Stimulated activated CD4-positive, alpha-beta T cell treated with anti-CD3 and anti-CD28 coated beads, Interleukin-2, amount 100 ng/mL, for 48 hours (primary cell): ENCODE data around the gene C11orf58.

ENCODE experiments used
- DNase-seq, 2 donors: peaks; one replicate each; pipeline ENCODE4 v3.0.0-alpha.2; 2020

Gene C11orf58

DNA sequence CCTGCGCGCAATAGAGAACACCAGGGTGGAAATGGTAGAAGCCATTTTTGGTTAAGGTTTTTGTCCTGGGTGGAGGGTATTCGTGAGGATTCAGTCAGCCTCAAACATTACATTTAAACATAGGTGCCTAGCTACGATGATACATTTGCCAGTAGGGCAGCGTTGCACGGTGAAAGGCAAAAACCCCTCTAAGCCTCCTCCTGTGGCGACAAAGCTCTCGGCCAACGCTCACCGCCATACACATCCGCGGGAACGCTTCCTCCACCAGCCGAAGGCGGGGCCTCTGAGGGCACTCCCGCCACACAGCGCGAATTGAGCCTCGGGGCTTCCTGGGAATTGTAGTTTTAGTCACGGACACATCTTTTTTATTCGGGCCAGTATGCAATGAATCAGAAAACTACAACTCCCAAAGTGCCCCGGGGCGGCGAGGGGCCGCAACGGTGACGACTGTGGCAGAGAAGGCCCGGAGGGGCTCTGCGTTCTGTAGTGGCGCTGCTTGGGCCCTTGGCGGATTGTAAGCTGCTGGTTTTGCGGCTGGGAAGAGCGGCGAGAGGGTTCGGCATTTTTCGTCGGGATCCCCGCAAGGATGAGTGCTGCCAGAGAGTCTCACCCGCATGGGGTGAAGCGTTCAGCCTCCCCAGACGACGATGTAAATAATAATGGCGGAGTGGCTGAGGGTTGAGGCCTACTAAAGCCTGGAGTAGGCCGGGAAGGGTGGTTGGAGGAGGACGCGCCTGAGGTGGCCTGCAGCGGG, at the start of gene C11orf58:
C11orf58 (plus strand) TSS at position 455 of the 754 bp plus-strand sequence; CDS start at position 587, 132 bp downstream.
- DNase-seq, result peak; percentile 83 to 86

- DNase-seq, result no peak
Measured at GRCh38 chr11:16690086-16690485, 48.4 kb upstream of the C11orf58 start.

DNA sequence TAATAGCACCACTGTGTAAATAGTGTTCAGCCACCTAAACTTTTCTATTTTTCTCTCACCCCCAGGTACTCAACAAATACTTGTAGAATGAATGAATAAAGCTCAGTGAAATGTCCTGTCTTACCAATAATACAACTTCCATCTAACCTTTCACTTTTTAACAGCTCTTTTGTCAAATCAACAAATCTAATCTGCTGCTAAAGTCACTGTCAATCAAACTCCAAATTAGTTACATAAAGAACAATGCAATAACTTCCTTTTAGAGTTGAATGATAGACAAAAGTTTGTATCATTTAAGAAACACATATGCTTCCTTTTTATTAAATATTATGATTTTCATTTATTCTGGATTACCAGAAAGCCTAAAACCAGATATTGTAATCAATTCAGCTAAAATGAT, 34.7 kb upstream of the C11orf58 start:
- no peak for DNase-seq

DNA sequence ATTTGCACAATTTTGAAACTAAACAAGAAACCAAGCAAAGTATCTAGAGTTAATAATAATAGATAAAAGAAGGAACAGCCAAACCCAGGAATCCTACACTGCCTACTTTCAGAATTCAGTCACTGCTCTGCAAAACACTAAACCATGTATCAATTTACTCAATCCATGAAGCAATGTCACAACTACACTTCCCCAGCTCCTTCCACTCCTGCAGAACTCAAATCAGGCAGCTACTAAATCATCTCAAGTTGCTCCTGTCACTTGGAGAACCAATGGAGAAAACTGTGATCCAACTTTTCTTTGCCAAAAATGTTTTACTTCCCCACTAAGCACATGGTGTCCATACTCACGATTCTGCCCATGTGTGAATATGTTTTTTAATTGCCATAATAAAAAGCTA, 24.9 kb upstream of the C11orf58 start:
- no peak for DNase-seq

- DNase-seq, result no peak
Measured at GRCh38 chr11:16722581-16723344, 15.7 kb upstream of the C11orf58 start.

- DNase-seq, result no peak
Measured at GRCh38 chr11:16727806-16728205, 10.6 kb upstream of the C11orf58 start.

DNA sequence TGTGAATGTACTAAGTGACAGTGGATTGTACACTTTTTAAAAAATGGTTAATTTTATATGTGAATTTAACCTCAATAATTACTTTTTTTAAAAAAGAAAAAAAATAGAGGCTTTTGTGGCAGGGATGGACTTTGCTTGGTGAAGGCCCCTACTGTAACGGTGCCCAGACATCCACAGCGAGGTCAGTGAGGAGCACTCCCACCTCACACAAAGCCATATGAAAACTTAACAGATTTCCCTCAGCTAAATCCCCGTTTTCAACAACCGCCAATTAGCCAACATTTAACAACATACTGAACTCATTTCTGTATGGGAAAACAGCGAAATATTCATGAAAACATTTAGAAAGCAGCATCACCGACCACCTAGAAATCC, 642 bp upstream of the C11orf58 start:
- no peak for DNase-seq

- DNase-seq, result peak in 1 of 2 donors; percentile 5
Measured at GRCh38 chr11:16738947-16739815, 734 bp downstream of the C11orf58 start.

GRCh38 chr11:16741473-16741872, 3.0 kb downstream of the C11orf58 start:
- DNase-seq, result no peak

DNA sequence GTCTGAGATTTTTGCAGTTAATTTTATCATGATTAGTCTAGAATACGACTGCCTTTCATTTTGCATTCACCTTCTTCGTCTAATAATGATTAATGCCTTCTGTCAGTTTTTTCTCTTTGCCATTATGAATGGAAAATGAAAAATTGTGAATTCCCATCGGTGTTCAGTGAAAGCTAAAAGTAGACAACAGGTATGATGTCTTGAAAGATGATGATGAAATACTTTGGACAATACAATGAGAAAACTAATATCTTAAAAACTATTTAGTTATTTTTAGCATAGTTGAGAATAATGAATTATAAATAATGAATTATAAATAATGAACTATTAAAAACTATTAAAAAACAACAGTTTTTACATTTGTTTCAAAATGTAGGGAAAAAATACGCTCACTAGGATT, 5.0 kb downstream of the C11orf58 start:
- DNase-seq, result no peak

DNA sequence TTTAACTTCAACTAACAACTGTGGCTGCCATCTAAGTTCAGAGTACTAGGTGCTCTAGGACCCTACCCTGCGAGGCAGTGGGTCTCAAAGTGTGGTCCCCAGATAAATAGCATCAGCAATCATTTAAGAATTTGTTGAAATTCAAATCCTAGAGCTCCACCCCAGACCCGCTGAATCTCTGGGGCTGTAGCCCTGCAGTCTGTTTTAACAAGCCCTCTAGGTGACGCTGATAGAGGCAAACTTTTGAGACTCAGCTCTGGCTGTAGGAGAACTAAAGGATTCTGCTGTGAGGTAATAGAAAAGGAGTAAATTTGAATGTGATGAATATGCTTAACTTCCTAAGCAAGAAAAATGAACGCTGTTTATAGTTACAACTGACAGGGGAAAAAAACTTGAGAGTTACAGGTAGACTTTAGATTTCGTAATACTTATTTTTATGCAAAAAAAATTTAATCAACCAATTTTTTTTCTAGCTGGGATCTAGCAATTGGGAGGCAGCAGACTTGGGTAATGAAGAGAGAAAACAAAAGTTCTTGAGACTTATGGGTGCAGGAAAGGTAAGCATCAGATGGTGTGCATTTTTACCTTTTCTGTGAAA, 5.8 kb downstream of the C11orf58 start:
- no peak for DNase-seq

DNA sequence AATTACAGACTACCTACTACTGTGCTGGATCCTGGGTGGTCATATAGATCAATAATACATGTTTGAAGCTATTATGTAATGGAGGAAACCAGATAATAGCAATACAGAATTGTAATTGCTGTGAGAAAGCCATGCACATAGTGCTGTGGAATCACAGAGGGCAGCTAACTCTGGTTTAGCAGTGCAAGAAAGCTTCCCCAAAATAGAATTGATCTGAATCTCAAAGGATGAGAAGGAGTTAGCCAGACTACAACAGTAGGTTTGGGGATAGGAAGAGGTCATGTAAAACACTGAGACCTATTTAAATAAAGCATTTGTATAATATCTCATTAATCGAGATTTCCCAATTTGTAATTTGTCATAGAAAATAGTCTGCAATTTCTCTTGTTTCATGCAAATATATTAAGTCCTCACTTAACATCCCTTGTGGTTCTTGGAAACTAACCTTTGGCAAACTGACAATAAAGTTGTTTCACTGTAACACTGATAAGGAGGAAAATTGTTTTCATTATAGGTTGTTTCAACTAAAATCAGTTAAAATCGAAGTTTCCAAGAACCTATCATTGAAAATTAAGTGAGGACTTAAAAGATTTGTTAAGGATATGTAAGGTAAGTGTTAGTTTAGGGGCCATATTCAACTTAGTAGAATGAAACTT, 7.6 kb downstream of the C11orf58 start:
- DNase-seq, result no peak

- DNase-seq, result no peak
Measured at GRCh38 chr11:16749092-16749491, 10.6 kb downstream of the C11orf58 start.

DNA sequence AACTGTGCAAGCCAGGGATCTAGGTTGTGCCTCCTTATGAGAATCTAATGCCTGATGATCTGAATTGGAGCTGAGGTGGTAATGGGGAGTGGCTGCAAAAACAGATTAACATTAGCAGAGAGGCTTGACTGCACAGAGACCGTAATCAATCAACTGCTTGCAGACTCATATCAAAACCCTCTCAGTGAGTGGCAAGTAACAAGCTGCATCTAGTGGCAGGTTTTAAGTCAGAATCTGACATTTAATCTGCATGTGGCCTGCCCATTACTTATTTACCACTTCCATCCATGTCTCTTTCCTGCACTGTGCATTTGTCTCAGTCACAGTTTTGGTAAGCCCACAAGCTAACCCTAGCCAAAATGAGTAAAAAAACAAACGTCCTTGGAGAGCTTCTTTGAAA, 11.2 kb downstream of the C11orf58 start:
- no peak for DNase-seq

- no peak for DNase-seq
Measured at GRCh38 chr11:16750417-16750816, 12.0 kb downstream of the C11orf58 start.

GRCh38 chr11:16758382-16759024, 20.1 kb downstream of the C11orf58 start:
- no peak for DNase-seq

GRCh38 chr11:16759857-16760508, 21.5 kb downstream of the C11orf58 start:
- no peak for DNase-seq

- DNase-seq, result no peak
Measured at GRCh38 chr11:16763746-16764145, 25.3 kb downstream of the C11orf58 start.

DNA sequence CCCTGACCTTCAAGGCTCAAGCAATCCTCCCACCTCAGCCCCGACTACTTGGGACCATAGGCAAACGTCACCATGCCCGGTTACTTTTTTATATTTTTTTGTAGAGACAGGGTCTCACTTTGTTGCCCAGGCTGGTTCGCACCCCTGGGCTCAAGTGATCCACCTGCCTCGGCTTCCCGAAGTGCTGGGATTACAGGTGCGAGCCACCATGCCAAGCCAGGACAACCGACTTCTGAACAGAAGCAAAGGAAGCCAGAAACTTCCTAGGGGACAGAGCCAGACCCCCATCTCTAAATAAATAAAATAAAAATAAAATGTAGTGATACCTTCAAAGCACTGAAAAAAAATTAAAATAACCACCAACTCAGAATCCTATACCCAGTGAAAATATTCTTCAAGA, 26.4 kb downstream of the C11orf58 start:
- no peak for DNase-seq

- no peak for DNase-seq
Measured at GRCh38 chr11:16767137-16767536, 28.7 kb downstream of the C11orf58 start.

DNA sequence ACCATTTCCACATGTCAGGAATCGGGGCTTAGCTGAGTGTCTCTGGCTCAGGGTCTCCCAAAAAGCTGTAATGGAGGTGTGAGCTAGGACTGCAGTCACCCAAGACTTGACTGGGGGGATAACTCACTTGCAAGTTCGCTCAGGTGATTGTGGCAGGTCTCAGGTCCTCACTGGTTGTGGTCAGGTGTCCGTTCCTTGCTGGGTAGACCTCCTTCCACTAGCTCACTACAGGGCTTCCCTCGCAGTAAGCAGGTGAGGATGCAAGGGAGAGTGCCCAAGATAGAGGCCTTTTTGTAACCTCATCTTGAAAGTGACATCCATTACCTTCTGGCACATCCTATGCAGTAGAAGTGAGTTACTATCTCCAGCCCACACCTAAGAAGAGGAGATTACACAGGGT, 29.5 kb downstream of the C11orf58 start:
- DNase-seq, result no peak
